ENCODE measurements around the gene PDLIM5.
"Not testable (repeated sequence)": the region's sequence is repeated elsewhere in the genome, so short reads cannot be mapped to it uniquely, and the experiment has no call there.

The PDLIM5 gene

GRCh38 chr4:94533405-94534223 is 81.9 kb downstream of the PDLIM5 start:
- DNase-seq = no peak

GRCh38 chr4:94534401-94535312 is 82.9 kb downstream of the PDLIM5 start:
- no peak for DNase-seq

GRCh38 chr4:94536049-94536448 is 84.3 kb downstream of the PDLIM5 start:
- no peak for DNase-seq

- no peak for DNase-seq
Measured at GRCh38 chr4:94536649-94537469, 85.1 kb downstream of the PDLIM5 start.

GRCh38 chr4:94537921-94538628 is 86.3 kb downstream of the PDLIM5 start:
- no peak for DNase-seq

- DNase-seq = no peak
Measured at GRCh38 chr4:94540476-94540875, 88.7 kb downstream of the PDLIM5 start.

- DNase-seq = no peak
Measured at GRCh38 chr4:94544811-94545210, 93.1 kb downstream of the PDLIM5 start.

- no peak for DNase-seq
Measured at GRCh38 chr4:94545296-94545695, 93.6 kb downstream of the PDLIM5 start.

- DNase-seq = no peak
Measured at GRCh38 chr4:94546949-94547348, 95.2 kb downstream of the PDLIM5 start.

- no peak for DNase-seq
Measured at GRCh38 chr4:94548571-94548970, 96.8 kb downstream of the PDLIM5 start.

- DNase-seq = no peak
Measured at GRCh38 chr4:94550352-94550751, 98.6 kb downstream of the PDLIM5 start.

- no peak for DNase-seq
Measured at GRCh38 chr4:94550851-94551250, 99.1 kb downstream of the PDLIM5 start.

GRCh38 chr4:94551643-94552564 is 100.2 kb downstream of the PDLIM5 start:
- no peak for DNase-seq

- DNase-seq = not testable (repeated sequence)
Measured at GRCh38 chr4:94556047-94556446, 104.3 kb downstream of the PDLIM5 start.

- not testable (repeated sequence) for DNase-seq
Measured at GRCh38 chr4:94557632-94558031, 105.9 kb downstream of the PDLIM5 start.

GRCh38 chr4:94558392-94558904 is 106.7 kb downstream of the PDLIM5 start:
- no peak for DNase-seq

- DNase-seq = no peak
Measured at GRCh38 chr4:94559351-94559806, 107.6 kb downstream of the PDLIM5 start.

GRCh38 chr4:94561249-94562024 is 109.7 kb downstream of the PDLIM5 start:
- no peak for DNase-seq

GRCh38 chr4:94562285-94562684 is 110.5 kb downstream of the PDLIM5 start:
- no peak for DNase-seq

- DNase-seq = no peak
Measured at GRCh38 chr4:94564252-94564651, 112.5 kb downstream of the PDLIM5 start.
